Activated T-cell treated with anti-CD3 and anti-CD28 coated beads, Interleukin-2, amount 50 U/mL, for 4 hours (primary cell): ENCODE data around the gene CMBL. TPM values are rescaled to one million over a fixed set of nuclear protein-coding genes. Genes with fewer than 3 reads are reported as not detected.
"Not testable (repeated sequence)": the region's sequence is repeated elsewhere in the genome, so short reads cannot be mapped to it uniquely, and the experiment has no call there.

ENCODE experiments used
- ATAC-seq, 2 donors: fragments of 200-7000 bp; cut with Tn5 transposase; one replicate each; pipeline ENCODE4 v1.10.0; 2021
- DNase-seq: peaks from one replicate; pipeline ENCODE4 v3.0.0-alpha.2; 2020
- H3K27me3 Mint-ChIP-seq: one replicate; pipeline ENCODE4 v1.8.0; 2021; ENCODE audit warnings: low read depth, mixed read lengths
- H3K36me3 Mint-ChIP-seq: one replicate; pipeline ENCODE4 v1.8.0; 2022; ENCODE audit warnings: mixed read lengths; ENCODE audit not compliant: insufficient read depth
- H3K4me1 Mint-ChIP-seq: one replicate; pipeline ENCODE4 v1.8.0; 2021; ENCODE audit warnings: low read depth, mixed read lengths
- H3K4me3 Mint-ChIP-seq: one replicate; pipeline ENCODE4 v1.8.0; 2021; ENCODE audit warnings: mild to moderate bottlenecking, moderate library complexity, mixed read lengths
- H3K9me3 Mint-ChIP-seq: one replicate; pipeline ENCODE4 v1.8.0; 2021; ENCODE audit warnings: mixed read lengths
- total RNA-seq, 3 donors: library from RNA; stranded (reverse); gene quantifications; one replicate each; pipeline ENCODE4 v1.2.1, GENCODE V29; 2021

CMBL gene
- total RNA-seq, 3 donors from 2014 or later: 0.76 to 0.94 (median 0.90) TPM

DNA sequence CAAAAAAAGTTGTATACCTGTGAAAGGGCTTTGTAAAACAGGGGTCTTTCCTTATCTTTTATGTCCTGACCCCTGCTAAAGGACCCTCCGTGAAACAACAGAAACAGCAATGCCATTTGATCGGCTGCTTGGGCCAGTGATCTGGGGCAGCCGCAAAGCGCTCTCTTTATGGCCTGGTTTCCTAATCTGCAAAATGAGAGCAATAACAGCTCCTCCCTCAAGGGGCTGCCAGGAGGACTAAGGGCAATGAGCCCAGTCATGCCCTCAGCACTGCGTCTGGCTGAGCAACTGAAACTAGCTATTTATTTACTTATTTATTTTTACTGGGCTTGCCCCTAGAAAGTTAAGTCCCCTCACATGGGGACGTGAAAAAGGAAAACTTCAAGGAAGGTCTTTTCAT lies 18.3 kb downstream of the CMBL start:
- no peaks in the 10 kb centered on the region for H3K9me3 Mint-ChIP-seq

DNA sequence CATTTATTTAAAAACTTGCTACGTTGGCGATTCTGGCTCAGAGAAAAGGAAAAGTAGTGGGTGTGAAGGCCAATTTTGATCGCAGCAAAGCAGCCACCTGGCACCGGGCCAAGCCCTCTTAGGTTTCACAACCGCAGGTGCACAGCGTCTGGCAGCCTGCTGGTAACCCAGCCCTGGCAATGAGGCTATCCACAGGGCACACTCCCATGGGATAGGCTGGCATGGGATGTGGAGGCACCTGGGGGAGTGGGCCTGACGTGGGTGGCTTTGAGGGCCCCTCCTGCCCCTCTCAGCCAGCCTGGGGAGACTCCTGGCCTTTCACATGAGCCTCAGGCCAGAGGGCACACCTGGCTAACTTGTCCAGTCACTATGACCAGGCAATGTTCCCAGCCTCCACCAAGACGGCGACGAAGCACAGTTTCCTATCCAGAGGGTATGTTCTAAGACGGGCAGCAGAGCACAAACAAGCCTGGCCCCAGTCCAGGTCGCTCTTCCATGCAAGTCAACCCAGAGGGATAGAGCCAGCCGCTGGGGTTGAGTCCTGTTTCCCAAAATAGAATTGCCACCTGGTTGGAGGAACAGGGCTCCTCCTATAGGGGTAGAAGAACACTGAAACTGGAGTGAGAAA lies 19.0 kb downstream of the CMBL start:
- ATAC-seq: no peak
- no peaks in the 10 kb centered on the region for H3K36me3 Mint-ChIP-seq
- no peaks in the 10 kb centered on the region for H3K9me3 Mint-ChIP-seq
- H3K4me3 Mint-ChIP-seq: no peak overlapping the region
- H3K4me1 Mint-ChIP-seq: peaks cover 6% of the 10 kb centered on the region
- H3K27me3 Mint-ChIP-seq: peaks cover 4% of the 10 kb centered on the region
- DNase-seq: peak; percentile 35

More for the DNA sequence above, 18.3 kb downstream of the CMBL start:
- ATAC-seq (no peak), DNase-seq (no peak)
- H3K4me1 Mint-ChIP-seq: peaks cover 4% of the 10 kb centered on the region
- no peaks in the 10 kb centered on the region for H3K36me3 Mint-ChIP-seq
- H3K27me3 Mint-ChIP-seq: peaks cover 7% of the 10 kb centered on the region
- H3K4me3 Mint-ChIP-seq: no peak overlapping the region

DNA sequence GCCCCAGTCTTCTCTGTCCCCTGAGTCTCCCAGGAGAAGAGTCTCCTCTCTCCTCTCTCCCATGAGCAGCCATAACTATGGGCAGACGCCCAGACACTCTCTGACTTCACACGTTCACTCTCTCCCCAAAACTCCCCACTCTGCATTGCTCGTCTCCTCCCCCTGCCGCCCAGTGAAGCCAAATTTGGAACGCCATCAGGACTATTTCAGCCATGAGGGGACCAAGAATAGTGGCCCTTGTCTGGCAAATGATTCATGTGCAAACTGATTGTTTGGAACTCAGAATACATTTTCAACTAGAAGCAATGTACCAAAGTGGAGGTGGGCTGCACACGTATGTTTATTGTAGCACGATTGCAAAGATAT lies 20.9 kb downstream of the CMBL start:
- Mint-ChIP-seq H3K27me3 (peaks cover 3% of the 10 kb centered on the region), H3K9me3 (no peaks in the 10 kb centered on the region), H3K4me3 (no peak overlapping the region), H3K36me3 (no peaks in the 10 kb centered on the region), H3K4me1 (peaks cover 8% of the 10 kb centered on the region)
- ATAC-seq: no peak
- DNase-seq: no peak

DNA sequence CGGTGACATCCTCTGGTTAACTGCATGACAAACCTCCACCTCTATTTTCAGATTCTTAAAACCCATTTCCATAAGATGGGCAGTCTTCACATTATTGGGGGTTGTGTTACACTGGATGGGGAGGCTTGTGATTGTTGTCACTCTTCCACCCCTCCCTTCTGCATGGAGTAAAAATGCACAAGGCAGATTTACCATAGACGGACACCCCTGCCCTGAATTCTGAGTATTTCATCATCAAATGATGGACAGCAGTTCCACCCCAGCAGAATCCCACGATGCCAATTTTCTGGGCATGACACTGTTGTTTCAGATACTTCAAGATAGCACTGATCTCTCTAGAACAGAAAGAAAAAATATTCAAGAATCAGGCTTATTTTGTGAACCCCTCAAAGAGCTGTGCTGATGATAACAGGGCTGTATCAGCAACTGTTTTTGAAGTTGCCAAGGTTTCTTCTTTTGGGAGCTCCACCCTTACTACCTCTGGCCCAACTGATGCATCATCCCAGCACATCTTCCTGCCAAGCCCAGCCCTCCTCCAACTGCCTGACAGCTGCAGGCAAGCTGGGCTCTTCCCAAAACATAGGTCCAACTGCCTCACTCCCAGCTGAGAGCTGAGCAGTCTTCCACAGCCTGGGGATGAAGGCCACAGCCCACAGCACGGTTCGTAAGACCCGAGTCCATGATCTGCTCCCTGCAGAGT lies 21.4 kb downstream of the CMBL start:
- peaks cover 8% of the 10 kb centered on the region for H3K4me1 Mint-ChIP-seq
- H3K27me3 Mint-ChIP-seq: peaks cover 3% of the 10 kb centered on the region
- no peaks in the 10 kb centered on the region for H3K36me3 Mint-ChIP-seq
- no peak overlapping the region for H3K4me3 Mint-ChIP-seq
- ATAC-seq (no peak), DNase-seq (no peak)
- no peaks in the 10 kb centered on the region for H3K9me3 Mint-ChIP-seq

DNA sequence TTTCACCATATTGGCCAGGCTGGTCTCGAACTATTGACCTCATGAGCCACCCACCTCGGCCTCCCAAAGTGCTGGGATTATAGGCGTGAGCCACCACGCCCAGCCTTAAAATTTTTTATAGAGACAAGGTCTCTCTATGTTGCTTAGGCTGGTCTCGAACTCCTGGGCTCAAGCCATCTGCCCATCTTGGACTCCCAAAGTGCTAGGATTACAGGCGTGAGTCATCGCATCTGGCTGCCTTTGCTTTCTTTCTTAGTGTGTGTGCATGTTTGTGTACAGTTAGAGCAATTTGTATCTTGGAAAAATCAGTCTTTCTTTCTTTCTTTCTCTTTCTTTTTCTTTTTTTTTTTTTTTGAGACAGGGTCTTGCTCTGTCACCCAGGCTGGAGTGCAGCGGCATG lies 22.3 kb downstream of the CMBL start:
- not testable (repeated sequence) for DNase-seq, H3K4me1 Mint-ChIP-seq, H3K27me3 Mint-ChIP-seq, ATAC-seq, H3K4me3 Mint-ChIP-seq, H3K9me3 Mint-ChIP-seq, H3K36me3 Mint-ChIP-seq

DNA sequence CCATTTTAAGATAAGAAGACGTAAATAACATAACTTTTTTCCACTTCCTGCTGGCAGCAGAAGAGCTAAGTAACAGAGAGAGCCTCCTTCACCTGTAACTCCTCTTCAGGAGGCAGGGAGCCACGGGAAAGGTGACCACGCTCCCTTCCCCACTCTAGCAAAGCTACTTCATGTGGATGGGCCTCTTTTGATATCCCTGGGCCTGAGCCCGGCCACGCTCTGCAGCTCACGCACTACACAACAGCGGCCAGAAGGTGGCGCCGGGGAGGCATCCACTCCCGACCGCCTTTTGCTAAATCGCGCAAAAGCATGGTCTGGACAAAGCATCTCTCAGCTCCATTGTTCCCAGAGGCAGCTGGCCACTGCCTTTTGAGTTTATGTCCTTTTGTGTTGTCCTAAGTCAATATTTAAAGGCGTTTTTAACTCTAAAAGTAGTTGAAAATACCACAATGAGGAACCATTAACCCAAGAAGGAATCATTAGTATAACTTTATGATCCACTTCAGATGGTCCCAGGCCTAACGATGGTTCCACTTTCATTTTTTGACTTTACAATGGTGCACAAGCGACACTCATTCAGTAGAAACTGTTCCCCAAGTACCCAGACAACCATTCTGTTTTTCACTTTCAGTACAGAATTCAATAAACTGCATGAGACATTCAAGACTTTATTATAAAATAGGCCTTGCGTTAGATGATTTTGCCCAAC lies 23.6 kb downstream of the CMBL start:
- no peaks in the 10 kb centered on the region for H3K9me3 Mint-ChIP-seq
- H3K4me3 Mint-ChIP-seq: no peak overlapping the region
- peak; percentile 76 for DNase-seq
- ATAC-seq: peak; percentile 96 to 97
- no peaks in the 10 kb centered on the region for H3K36me3 Mint-ChIP-seq
- peaks cover 8% of the 10 kb centered on the region for H3K4me1 Mint-ChIP-seq
- no peaks in the 10 kb centered on the region for H3K27me3 Mint-ChIP-seq

DNA sequence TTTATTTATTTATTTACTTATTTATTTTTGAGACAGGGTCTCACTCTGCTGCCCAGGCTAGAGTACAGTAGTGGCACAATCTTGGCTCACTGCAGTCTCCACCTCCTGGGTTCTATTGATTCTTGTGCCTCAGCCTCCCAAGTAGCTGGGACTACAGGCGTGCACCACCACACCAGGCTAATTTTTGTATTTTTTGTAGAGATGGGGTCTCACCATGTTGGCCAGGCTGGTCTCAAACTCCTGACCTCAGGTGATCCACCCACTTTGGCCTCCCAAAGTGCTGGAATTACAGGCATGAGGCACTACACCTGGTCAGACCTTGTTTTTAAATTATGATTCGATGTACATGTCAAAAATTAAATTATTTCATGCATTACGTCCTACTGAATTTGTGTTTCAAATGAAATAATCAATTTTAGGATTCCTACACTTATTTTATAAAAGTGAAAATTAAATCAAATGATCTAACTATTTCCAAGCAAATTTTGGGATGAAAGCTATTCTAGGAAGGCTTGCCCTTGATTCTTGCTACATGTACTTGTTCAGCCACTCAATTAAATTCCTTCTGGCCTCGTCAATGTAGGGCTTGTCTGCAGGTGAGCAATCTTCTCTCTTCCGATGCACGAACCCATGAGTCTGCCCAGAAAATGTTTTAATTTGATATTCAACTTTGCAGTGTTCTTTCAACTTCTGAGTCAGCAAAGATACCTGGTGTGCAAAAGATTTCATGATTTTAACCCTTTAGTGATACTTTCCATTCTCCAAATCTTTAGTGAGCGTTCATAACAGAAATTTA lies 27.6 kb downstream of the CMBL start:
- Mint-ChIP-seq H3K4me3 (no peak overlapping the region), H3K36me3 (no peaks in the 10 kb centered on the region)

DNA sequence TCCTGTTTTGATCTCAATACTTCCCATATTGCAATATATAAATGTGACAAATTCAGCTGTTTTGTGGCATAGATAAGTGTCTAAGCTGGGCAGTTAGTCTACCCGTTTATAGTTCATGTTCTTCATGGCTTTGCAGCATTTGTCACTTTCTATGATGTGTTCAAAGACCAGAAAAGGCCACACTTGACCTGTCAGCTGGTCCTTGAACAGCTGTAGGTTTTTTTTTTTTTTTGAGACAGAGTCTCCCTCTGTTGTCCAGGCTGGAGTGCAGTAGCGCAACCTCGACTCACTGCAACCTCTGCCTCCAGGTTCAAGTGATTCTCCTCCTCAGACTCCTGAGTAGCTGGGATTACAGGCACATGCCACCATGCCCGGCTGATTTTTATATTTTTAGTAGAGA lies 28.4 kb downstream of the CMBL start:
- Mint-ChIP-seq H3K4me1 (peaks cover 10% of the 10 kb centered on the region), H3K4me3 (no peak overlapping the region), H3K9me3 (no peaks in the 10 kb centered on the region), H3K36me3 (no peaks in the 10 kb centered on the region), H3K27me3 (no peaks in the 10 kb centered on the region)
- DNase-seq (no peak), ATAC-seq (no peak)

More for the DNA sequence above, 27.6 kb downstream of the CMBL start:
- Mint-ChIP-seq H3K27me3 (no peaks in the 10 kb centered on the region), H3K4me1 (peaks cover 8% of the 10 kb centered on the region), H3K9me3 (no peaks in the 10 kb centered on the region)
- no peak for ATAC-seq
- DNase-seq: no peak

DNA sequence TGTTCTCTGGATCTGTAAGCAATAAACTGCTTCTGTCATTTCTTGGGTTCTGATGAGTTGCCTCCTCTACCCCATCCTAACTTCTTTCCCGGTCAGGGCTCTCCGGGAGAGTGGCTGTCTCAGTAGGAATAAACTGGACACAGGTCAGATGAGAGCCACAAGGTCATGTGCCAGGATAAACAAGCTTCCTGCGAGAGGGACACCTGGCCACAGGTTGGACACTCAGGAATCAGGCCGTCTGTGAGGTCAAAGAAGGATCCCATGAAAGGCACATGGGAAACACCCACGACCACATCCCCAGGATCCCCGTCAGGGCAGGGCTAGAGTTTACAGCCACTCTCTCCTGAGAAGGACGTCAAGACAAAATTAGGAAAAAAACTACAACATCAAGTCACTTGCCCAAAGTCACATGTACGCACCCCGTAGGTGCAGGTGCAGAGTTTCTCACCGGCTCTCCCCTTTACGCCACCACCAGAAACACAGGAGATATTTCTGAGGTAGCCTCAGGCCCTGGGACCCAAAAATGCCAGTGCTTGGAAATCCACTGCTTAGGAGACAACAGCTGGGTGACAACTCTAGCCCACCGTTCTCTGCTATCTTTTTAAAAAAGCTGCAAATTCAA lies 28.9 kb downstream of the CMBL start:
- Mint-ChIP-seq H3K4me1 (peaks cover 8% of the 10 kb centered on the region), H3K36me3 (no peaks in the 10 kb centered on the region), H3K27me3 (no peaks in the 10 kb centered on the region), H3K9me3 (no peaks in the 10 kb centered on the region), H3K4me3 (no peak overlapping the region)
- no peak for DNase-seq
- ATAC-seq: no peak

DNA sequence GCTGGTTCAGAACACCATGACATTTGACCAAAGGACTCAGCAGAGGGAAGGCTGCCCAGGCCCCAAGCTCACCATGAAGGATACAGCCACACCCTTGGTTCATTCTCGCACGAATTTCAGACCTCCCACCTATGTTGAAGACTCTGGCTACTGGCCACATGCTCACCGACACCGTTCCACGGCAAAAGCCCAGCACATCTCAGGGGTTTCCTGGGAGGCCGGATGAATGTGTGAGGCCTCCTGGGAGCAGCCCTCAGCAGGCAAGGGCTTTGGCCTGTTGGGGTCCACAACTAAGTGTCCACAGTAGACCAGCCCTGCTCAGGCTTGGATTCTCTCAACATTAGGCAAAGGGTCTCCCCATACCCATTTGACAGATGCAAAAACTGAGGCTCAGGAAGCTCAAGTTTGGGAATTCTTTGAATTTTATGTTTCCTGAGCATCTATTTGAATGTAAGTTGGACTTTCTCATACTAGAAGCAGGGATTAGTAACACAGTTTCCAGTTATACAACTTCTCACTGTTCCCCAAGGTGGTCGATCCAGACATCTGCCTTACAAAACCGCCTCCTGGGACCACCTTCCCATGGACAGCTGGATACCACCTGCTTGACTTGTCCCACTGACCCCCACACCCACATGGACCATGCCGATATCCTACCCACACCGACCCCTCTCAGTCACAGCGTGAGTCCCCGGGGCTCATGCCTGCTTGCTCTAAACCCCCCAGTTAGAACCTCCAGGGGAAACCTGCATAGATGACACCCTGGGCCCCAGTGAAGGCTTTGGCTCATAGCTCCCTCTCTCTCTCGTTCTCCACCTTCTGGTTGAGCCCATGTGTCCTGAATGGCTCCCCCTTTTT lies 29.7 kb downstream of the CMBL start:
- no peak for ATAC-seq
- Mint-ChIP-seq H3K9me3 (no peaks in the 10 kb centered on the region), H3K4me1 (peaks cover 6% of the 10 kb centered on the region), H3K36me3 (no peaks in the 10 kb centered on the region), H3K4me3 (no peak overlapping the region), H3K27me3 (no peaks in the 10 kb centered on the region)
- no peak for DNase-seq

DNA sequence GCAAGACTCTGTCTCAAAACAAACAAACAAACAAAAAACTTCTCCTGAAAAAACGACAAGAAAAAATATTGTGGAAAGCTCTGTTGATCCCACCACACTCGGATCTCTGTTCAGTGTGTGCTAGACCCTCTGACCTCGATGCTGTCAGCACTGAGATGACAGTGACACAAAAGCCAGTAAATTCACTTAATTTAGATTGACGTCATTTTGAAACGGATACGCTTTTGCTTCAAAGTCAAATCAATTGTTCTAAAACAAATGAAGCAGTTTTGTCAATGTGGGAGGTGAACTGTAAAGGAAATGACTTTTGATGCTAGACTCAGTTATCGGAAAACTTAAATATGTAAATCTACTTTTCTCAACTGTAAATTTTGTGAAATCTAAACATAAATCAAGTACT lies 31.0 kb downstream of the CMBL start:
- Mint-ChIP-seq H3K4me3 (no peak overlapping the region), H3K9me3 (no peaks in the 10 kb centered on the region), H3K36me3 (no peaks in the 10 kb centered on the region), H3K27me3 (no peaks in the 10 kb centered on the region), H3K4me1 (peaks cover 12% of the 10 kb centered on the region)
- ATAC-seq (no peak), DNase-seq (no peak)

DNA sequence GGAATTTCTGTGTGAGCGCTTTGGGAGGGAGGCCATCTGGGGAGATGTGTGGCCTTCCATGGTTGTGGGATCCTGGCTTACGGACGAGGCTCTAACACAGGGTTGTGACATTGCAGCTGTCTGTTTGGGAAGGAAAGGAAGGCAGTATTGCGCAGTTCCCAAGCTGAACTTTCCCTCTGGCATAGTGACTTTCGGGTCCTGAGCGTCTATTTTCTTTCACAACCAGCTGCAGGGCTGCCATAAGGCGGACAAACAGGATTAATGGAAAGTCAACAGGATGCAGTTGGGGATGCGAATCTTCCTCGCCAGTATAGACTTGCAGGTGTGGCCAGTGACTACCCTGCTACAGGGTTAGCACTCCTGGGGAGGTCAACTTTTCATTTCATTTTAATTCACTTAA lies 31.7 kb downstream of the CMBL start:
- Mint-ChIP-seq H3K4me1 (peaks cover 12% of the 10 kb centered on the region), H3K9me3 (no peaks in the 10 kb centered on the region), H3K27me3 (no peaks in the 10 kb centered on the region), H3K4me3 (no peak overlapping the region), H3K36me3 (no peaks in the 10 kb centered on the region)
- ATAC-seq (no peak), DNase-seq (no peak)

DNA sequence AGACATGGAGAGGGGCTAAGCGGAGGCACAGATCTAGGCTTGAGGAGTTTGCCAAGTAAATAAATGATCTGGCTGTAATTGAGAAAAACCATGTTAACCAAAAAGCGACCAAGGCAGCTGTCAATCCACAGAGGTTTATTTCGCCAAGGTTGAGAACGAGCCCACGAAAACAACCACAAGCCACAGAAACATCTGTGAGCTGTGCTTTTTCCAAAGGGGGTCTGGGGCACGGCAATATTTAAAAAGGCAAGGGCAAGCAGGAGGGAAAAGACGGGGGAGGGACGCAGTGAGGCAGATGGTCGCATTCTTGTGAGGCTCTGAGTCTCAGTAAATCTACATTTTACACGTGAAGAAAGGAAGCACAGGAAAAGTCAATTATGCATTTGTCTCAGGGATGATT lies 32.2 kb downstream of the CMBL start:
- no peak for DNase-seq
- Mint-ChIP-seq H3K27me3 (no peaks in the 10 kb centered on the region), H3K36me3 (no peaks in the 10 kb centered on the region), H3K4me1 (peaks cover 12% of the 10 kb centered on the region), H3K9me3 (no peaks in the 10 kb centered on the region), H3K4me3 (no peak overlapping the region)
- no peak for ATAC-seq
